ENCODE data around the gene NXF1.
"Not testable (repeated sequence)": the region's sequence is repeated elsewhere in the genome, so short reads cannot be mapped to it uniquely, and the experiment has no call there.

Gene NXF1
- 139 to 377 reads per million in 2 donors for total RNA-seq

DNA sequence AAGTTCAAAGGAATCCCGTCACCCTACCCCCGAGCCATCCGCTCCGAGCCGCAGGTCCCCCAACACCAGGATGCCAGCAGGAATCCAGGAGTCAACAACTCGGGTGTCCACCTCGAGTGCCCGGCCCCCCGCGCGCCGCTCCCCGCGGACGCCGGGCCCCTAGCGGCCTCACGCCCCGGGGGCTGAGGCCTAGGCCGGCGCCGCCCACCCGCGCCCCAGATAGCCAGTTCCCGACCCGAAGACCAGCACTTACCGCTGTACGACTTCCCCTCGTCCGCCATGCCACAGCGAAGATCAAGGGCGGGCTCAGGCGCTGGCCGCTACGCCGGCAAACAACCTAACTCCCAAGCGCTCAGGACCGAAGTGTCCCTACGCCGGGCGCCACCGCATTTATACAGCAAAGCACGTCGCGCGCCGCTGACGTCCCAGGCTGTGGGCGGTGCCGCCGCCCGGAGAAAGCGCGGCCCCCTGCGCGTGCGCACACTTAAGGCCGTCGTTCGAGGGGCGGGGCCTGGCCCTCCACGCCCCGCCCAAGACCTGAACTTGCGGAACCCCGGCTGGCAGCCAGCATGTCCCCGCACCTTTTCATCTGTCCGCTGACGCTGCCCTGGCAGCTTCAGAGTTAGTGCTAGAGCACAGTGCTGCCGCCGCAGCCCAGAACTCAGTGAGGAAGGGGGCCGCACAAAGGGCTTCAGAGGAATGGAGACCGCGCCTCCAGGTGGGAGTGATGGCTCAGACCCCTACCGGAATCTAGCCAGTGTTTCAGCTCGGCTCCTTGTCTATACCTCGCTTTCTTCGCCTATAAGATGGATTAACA lies at the start of gene NXF1:
NXF1 (minus strand) TSS at position 365 of the 817 bp plus-strand sequence; CDS start at position 281, 84 bp downstream.
- DNase-seq: peak; percentile 96

DNA sequence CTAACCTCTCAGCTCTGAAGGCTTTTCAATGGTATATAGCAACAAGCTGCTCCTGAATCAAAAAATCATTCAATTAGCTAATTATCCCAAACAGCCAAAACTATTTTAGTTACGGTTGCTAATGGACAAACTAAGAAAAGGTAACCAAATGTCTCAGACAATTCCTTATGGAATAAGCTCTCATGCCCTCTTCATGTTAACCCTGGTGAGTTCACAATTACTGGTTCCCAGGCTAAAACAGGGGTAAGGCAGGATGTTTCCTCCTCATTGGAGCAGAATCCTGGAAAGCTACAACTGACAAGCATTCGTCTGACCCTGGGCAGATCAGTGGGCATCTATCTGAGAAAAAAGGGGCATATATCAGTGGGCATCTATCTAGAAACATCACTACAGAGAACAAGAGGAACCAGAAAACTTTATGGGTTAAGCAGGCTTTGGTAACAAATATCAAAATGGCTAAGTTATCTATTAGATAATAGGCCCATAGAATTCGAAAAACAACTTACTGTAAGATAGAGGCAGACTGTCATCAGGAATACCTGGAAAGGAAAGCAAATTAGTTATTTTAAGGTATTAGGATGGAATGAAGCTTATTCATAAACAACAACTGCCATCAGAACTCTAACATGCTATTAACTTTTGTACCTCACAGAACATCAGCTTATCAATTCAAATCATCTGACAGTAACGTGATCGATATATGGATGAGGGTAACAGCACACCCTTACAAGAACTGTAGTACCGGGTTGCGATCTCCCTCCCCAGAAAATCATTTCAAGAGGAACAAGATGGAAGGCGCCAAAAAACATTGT lies 49.0 kb upstream of the NXF1 start:
- DNase-seq: no peak

GRCh38 chr11:62853279-62853965 lies 48.2 kb upstream of the NXF1 start:
- DNase-seq: no peak

GRCh38 chr11:62852523-62853188 lies 47.4 kb upstream of the NXF1 start:
- DNase-seq: no peak

DNA sequence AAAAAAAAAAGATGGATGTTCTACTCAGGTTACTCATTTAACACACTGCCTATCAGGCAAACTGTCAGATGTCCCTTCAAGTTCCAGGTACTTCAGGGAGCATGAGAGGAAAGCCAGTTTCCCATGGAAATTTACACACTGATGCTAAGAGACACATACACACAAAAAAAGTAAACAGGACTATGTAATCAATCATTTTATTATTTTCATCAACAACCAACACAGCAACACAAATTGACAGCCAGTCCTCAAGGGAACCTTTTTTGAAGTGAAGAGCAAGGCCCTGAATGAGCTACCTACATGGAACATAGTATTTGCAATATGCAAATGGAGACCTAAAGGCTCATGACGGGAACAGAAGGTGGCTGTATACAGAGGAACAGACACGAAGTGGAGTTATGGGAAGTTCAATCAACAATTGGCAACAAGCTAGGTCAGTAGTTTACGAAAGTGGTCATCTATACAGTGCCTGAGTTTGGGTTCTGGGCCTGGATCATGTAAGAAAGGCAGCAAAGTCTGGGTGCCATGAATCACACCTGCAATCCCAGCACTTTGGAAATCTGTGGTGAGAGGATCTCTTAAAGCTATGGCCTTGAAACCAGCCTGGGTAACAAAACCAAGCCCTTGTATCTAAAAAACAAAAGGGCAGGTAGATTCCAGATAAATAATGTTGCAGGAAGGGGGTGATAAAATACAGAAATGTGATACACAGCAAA lies 46.7 kb upstream of the NXF1 start:
- no peak for DNase-seq

DNA sequence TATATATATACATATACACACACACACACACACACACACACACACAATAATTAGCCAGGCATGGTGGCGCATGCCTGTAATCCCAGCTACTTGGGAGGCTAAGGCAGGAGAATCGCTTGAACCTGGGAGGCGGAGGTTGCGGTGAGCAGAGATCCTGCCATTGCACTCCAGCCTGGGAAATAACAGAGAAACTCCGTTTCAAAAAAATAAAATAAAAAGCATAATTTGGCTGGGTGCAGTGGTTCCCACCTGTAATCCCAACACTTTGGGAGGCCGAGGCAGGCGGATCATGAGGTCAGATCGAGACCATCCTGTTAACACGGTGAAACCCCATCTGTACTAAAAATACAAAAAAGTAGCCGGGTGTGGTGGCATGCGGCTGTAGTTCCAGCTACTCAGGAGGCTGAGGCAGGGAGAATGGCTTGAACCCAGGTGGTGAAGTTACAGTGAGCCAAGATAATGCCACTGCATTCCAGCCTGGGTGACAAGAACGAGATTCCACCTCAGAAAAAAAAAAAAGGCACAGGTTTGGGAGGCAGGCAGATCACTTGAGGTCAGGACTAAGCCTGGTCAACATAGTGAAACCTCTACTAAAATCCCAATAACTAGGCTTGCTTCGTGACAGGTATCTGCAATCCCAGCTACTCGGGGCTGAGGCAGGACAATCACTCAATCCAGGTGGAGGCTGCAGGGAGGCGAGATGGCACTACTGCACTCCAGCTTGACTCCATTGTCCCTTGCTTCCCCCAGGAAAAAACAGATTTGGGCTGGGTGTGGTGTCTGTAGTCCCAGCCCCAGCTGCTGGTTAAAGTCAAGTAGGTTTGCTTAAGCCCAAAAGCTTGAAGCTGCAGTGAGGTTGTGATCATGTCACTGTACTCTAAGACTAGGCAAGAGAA lies 45.9 kb upstream of the NXF1 start:
- no peak for DNase-seq

DNA sequence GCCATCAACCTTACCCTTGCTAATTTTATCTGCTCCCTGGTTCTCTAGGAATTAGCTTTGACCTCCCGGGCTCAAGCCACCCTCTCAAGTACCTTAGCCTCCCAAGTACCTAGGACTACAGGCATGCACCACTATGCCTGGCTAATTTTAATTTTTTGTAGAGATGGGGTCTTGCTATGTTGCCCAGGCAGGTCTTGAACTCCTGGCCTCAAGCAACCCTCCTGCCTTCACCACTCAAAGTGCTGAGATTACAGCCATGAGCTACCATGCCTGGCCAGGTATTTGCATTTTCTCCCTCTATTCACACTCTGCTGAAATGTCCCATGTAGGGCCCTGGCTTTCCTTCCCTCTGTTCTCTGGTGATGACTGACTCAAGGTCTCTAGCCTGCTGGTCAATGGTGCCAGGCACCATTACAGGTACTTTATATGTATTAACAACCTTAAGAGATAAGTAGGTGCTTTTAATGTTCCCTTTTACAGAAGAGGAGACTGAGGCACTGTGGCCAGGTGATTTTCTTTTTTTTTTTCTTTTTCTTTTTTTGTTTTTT lies 42.6 kb upstream of the NXF1 start:
- no peak for DNase-seq

- no peak for DNase-seq
These were observed 40.9 kb upstream of the NXF1 start for GRCh38 chr11:62846177-62846576.

DNA sequence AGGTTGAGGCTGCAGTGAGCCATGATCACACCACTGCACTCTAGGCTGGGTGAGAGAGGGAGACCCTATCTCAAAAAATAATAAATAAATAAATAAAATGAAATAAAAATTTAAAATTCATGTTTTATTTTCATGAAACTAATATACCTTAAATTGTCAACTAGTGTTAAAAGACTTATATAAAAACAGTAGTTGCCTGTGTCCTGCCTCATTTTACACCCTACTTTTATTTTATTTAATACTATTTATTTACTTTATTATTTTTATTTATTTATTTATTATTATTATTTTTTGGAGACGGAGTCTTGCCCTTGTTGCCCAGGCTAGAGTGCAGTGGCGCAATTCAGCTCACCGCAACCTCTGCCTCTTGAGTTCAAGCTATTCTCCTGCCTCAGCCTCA lies 38.9 kb upstream of the NXF1 start:
- DNase-seq: no peak

DNA sequence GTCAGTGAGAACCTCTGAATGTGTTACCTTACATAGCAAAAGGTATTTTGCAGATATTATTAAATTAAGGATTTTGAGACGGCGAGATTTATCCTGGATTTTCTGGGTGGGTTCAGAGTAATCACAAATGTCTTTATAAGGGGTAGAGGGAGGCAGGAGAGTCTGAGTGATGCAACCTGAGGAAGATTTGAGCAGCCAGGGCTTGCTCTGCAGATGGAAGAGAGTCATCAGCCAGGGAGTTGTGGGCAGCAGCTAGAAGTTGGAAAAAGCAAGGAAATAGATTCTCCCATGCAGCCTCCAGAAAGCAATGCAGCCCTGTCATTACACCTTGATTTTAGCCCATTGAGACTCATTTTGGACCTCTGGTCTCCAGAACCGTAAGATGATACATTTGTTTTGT lies 38.2 kb upstream of the NXF1 start:
- no peak for DNase-seq

DNA sequence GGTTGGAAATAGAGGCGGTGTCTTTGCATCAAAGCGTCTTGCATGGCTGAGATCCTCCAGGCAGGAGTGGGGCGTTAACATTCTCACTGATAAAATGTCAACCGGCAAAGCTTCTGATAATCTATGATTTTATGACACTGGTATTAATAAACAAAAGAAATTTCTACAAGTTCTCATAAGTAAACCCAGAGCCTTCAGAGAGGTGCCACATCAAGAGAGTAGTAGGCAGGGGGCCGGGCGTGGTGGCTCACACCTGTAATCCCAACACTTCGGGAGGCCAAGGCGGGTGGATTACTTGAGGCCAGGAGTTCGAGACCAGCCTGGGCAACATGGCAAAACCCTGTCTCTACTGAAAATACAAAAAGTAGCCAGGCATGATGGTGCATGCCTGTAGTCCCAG lies 37.7 kb upstream of the NXF1 start:
- not testable (repeated sequence) for DNase-seq

GRCh38 chr11:62842171-62842741 lies 37.0 kb upstream of the NXF1 start:
- DNase-seq: peak; percentile 18

GRCh38 chr11:62841361-62842170 lies 36.3 kb upstream of the NXF1 start:
- peak; percentile 67 for DNase-seq

GRCh38 chr11:62840721-62841360 lies 35.6 kb upstream of the NXF1 start:
- peak; percentile 72 for DNase-seq

GRCh38 chr11:62839050-62839945 lies 34.1 kb upstream of the NXF1 start, which contains the start of gene WDR74:
Gene WDR74, minus strand, starts transcription at chr11:62839590. Its CDS starts 20 bp downstream, at chr11:62839570.
- DNase-seq: peak; percentile 86

DNA sequence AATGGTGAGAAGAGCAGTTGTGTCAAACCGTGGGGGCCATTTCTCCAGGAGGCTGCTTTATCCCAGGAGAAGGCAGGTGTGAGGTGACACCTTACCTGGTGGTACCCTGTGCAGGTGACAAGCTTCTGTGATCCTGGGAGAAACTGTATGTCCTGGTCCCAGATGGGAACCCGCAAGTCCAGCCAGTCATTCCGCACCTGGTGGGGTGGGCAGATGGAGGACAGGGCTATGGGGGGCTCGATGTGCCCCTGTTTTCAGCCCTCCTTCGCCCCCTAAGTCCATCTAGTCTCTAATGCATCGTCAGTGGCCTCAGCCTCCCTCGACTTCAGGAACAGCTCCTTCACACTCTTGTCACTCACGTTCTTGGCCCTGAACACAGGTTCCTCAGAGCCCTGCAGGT lies 30.1 kb upstream of the NXF1 start:
- DNase-seq: no peak

Measured in T-helper 9 cell (primary cell).